Gastroesophageal sphincter (tissue), 4 donors: ENCODE data around the gene SV2B. TPM values are rescaled to one million over a fixed set of nuclear protein-coding genes. Genes with fewer than 3 reads are reported as not detected.

Experiments
- ATAC-seq: fragments of 150-250 bp; one replicate; pipeline ENCODE4 v1.9.1; 2016; ENCODE audit warnings: mild to moderate bottlenecking, moderate library complexity
- H3K27ac ChIP-seq, 4 donors: fragments of 200-600 bp; sonication (generic) in 3 of 4; 1 replicate in 3 of 4; 2 replicates in 1 of 4; pipeline ENCODE4 v1.5.1; 2016 to 2019
- H3K27me3 ChIP-seq: fragments of 200-600 bp; sonication (generic); one replicate; pipeline ENCODE4 v1.5.1; 2019
- H3K36me3 ChIP-seq, 2 donors: fragments of 200-600 bp; sonication (generic); one replicate each; pipeline ENCODE4 v1.5.1; 2019; ENCODE audit warnings: control low read depth in 1 of 2
- H3K4me1 ChIP-seq, 3 donors: fragments of 200-600 bp; sonication (generic); 1 replicate in 2 of 3; 2 replicates in 1 of 3; pipeline ENCODE4 v1.5.1; 2016 to 2019; ENCODE audit warnings: control low read depth in 2 of 3
- H3K4me3 ChIP-seq, 2 donors: fragments of 200-600 bp; sonication (generic); one replicate each; pipeline ENCODE4 v1.5.1; 2019; ENCODE audit warnings: mild to moderate bottlenecking in 1 of 2, moderate library complexity in 1 of 2
- H3K9me3 ChIP-seq, 3 donors: fragments of 200-600 bp; sonication (generic); one replicate each; pipeline ENCODE4 v1.5.1; 2017 to 2019; ENCODE audit warnings: control low read depth in 2 of 3
- EP300 ChIP-seq: sonication (generic); formaldehyde crosslinking; IDR thresholded peaks from one replicate; pipeline ENCODE4 v1.6.1; 2017; ENCODE audit warnings: antibody characterized with exemption, mild to moderate bottlenecking
- POLR2A ChIP-seq, 2 donors: fragments of 450-650 bp; IDR thresholded peaks; one replicate each; pipeline ENCODE4 v1.6.1; 2017; ENCODE audit warnings: antibody characterized with exemption in 2 of 2, mild to moderate bottlenecking in 2 of 2, moderate library complexity in 1 of 2
- POLR2AphosphoS5 ChIP-seq: sonication (generic); formaldehyde crosslinking; IDR thresholded peaks from one replicate; pipeline ENCODE4 v1.6.1; 2017; ENCODE audit warnings: antibody characterized with exemption
- WGBS, 2 donors: methylation state at CpG; one replicate each; pipeline ENCODE4 v1.1.5; 2018; ENCODE audit warnings: low coverage in 1 of 2; 5-methylcytosine and 5-hydroxymethylcytosine counted together
- total RNA-seq, 4 donors: library from RNA; depleted of rRNA; stranded (reverse); fragments of >200 nt; gene quantifications; one replicate each; pipeline ENCODE4 v1.1.0, GENCODE V29; 2016
- TF ChIP-seq, protein P1 (sequence below), 4 experiments: fragments of 200-600 bp in 2 of 4; fragments of 450-650 bp in 2 of 4; sonication (generic) in 1 of 4; IDR thresholded peaks; one replicate each; pipeline ENCODE4 v1.5.1; 2017 to 2019; ENCODE audit warnings: antibody characterized with exemption in 4 of 4, mild to moderate bottlenecking in 2 of 4, moderate library complexity in 2 of 4

Gene SV2B
- total RNA-seq, 4 donors from 2014 or later, result 0.16 to 4.1 (median 1.1) TPM

DNA sequence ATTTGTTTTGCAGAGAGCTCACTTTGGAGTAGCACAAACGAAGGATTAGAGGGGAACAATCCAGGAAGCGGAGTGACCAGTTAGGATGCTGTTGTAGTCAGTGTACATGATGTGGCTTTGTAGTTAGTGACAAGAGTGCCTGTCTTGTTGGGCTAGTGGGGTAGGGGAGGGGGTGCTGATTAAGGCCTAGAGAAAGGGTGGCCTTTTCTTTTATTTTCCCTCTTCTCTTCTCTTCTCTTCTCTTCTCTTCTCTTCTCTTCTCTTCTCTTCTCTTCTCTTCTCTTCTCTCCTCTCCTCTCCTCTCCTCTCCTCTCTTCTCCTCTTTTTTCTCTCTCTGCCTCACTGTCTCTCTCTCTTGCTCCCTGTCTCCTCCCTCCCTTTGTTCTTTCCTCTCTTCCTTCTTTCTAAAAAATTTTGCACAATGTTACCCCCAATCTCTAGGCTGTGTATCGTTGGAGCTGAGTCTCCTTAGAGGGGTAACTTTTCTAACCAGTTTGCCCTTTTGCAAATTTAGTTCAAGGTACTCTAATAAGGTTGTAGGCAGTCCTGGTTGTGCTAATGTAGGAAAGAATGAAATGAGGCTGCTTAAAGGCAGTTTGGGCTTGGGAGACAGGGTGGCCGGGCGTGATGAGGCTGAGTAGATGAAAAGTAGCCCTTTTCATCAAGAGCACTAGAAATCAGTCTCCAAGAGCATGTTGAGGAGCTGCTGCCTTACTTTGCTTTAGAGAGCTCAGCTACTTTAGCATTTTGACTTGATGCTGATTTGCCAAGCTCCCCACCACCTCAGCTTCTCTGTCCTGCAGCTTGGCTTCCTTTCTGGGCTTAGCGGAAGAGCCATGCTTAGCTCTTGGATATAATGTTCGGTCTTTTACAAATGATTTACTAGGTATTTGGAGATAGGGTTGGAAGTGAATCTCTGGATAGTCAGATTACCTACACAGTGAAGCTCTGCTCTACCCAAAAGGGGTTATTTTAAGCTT, 58.6 kb downstream of the SV2B start:
- no peak for ATAC-seq
- Histone ChIP-seq H3K27ac (no peak overlapping the region), H3K27me3 (peaks cover 29% of the 10 kb centered on the region), H3K4me1 (no peaks in the 10 kb centered on the region), H3K9me3 (no peaks in the 10 kb centered on the region), H3K36me3 (no peaks in the 10 kb centered on the region), H3K4me3 (no peak overlapping the region)
- WGBS, 2 donors, result 68 to 85% methylated on average over 3 to 7 of the region's 7 CpGs
- no peak for TF ChIP-seq EP300
- TF ChIP-seq, protein P1, sequence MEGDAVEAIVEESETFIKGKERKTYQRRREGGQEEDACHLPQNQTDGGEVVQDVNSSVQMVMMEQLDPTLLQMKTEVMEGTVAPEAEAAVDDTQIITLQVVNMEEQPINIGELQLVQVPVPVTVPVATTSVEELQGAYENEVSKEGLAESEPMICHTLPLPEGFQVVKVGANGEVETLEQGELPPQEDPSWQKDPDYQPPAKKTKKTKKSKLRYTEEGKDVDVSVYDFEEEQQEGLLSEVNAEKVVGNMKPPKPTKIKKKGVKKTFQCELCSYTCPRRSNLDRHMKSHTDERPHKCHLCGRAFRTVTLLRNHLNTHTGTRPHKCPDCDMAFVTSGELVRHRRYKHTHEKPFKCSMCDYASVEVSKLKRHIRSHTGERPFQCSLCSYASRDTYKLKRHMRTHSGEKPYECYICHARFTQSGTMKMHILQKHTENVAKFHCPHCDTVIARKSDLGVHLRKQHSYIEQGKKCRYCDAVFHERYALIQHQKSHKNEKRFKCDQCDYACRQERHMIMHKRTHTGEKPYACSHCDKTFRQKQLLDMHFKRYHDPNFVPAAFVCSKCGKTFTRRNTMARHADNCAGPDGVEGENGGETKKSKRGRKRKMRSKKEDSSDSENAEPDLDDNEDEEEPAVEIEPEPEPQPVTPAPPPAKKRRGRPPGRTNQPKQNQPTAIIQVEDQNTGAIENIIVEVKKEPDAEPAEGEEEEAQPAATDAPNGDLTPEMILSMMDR (IDR thresholded peaks at IDR 0.05), result no peak
- no peak for TF ChIP-seq POLR2AphosphoS5
- TF ChIP-seq POLR2A (IDR thresholded peaks at IDR 0.05), result no peak

DNA sequence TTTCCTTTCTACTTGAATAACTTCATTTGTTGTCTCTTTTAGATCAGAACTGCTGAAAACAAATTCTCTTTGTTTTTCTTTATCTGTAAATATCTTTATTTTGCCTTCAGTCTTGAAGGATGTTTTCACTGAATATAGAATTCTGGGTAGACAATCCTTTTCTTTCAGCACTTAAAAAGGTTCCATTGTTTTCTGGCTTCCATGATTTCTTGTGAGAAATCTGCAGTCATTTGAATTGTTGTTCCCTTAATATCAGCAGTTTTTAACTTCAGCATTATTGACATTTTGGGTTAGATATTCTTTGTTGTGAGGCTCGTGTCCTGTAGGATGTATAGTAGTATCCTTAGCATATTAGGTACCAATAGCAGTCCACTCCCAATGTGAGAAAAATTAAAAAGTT, 65.8 kb downstream of the SV2B start:
- H3K36me3 ChIP-seq, result no peaks in the 10 kb centered on the region

DNA sequence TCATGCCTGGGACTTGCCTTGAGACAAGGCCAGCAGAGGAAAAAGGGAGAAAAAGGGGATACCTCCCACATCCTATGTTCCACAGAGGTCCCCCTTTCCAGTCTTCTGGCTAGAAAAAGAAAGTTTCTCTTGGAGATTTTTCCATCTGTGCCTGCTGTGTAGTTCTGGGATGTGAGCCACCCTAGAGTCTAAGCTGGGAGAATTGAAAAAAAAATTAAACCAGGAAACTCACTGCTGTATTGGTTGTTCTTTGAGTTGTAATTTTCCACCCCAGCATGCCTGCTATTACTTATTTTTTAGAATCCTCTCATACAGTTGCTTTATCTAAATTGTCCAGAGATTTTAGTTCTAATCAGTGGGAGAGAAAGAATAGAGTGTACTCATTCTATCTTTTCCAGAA, 68.4 kb downstream of the SV2B start:
- TF ChIP-seq, protein P1 (IDR thresholded peaks at IDR 0.05), result no peak
- TF ChIP-seq POLR2AphosphoS5 (no peak), POLR2A (IDR thresholded peaks at IDR 0.05) (no peak), EP300 (no peak)
- H3K4me3 ChIP-seq, result no peak overlapping the region
- H3K27me3 ChIP-seq, result peaks cover 11% of the 10 kb centered on the region
- H3K27ac ChIP-seq, result no peak overlapping the region
- no peak for ATAC-seq
- no peaks in the 10 kb centered on the region for H3K4me1 ChIP-seq
- no peaks in the 10 kb centered on the region for H3K36me3 ChIP-seq
- H3K9me3 ChIP-seq, result peaks cover 0 to 43% (median 0%) of the 10 kb centered on the region in 3 donors

More for the DNA sequence above, 65.8 kb downstream of the SV2B start:
- Histone ChIP-seq H3K27ac (no peak overlapping the region), H3K27me3 (peaks cover under 1% of the 10 kb centered on the region), H3K4me1 (no peaks in the 10 kb centered on the region), H3K4me3 (no peak overlapping the region), H3K9me3 (peaks cover 0 to 43% (median 0%) of the 10 kb centered on the region in 3 donors)
- TF ChIP-seq POLR2AphosphoS5 (no peak), EP300 (no peak), POLR2A (IDR thresholded peaks at IDR 0.05) (no peak)
- TF ChIP-seq, protein P1 (IDR thresholded peaks at IDR 0.05), result no peak
- ATAC-seq, result no peak
- 67 to 100% methylated on average over 1 of the region's 1 CpG for WGBS, 2 donors

DNA sequence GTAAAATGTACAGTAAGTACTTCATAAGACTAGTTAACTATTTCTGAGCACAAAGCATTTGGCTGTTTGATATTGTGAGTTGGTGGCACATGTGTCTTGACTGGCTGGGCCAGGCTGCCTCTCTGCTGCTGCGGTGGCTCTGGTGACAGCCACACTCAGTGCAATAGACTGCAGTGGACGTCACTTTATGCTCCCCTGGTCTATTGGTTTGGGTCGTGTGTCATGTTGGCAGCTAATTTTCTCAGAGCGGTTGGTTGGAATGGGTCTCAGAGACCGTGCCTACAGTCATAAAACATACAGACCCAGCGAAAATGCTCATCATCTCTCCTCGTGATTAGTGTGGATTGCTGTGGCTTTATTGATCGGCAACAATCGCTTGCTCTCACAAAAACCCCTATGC, 71.3 kb downstream of the SV2B start:
- Histone ChIP-seq H3K9me3 (peaks cover 0 to 21% (median 0%) of the 10 kb centered on the region in 3 donors), H3K4me1 (no peaks in the 10 kb centered on the region), H3K27ac (no peak overlapping the region), H3K4me3 (no peak overlapping the region), H3K36me3 (no peaks in the 10 kb centered on the region), H3K27me3 (peaks cover 11% of the 10 kb centered on the region)
- TF ChIP-seq, protein P1 (IDR thresholded peaks at IDR 0.05), result no peak
- no peak for TF ChIP-seq EP300
- no peak for TF ChIP-seq POLR2A (IDR thresholded peaks at IDR 0.05)
- TF ChIP-seq POLR2AphosphoS5, result no peak
- no peak for ATAC-seq
- WGBS, 2 donors, result 50 to 70% methylated on average over 2 to 7 of the region's 9 CpGs

DNA sequence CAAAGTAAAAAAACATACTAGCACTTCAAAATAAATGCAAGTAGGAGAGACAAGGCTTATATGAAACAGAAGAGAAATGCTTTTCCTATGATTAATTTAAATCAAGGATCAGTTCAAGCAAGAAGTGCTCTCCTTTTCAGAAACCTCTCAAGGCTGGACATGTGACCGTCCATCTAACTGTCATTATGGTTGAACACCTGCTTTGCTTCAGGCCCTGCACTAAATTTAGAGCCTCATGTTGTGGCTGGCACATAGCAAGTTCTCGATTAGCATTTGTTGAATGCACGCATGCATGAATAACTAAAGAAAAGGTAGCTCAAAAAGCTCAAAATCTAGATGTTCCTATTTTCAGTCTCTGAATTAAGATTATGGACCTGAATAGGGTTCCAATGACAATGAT, 82.0 kb downstream of the SV2B start:
- Histone ChIP-seq H3K4me1 (no peaks in the 10 kb centered on the region), H3K4me3 (no peak overlapping the region), H3K27me3 (peaks cover 16% of the 10 kb centered on the region), H3K36me3 (no peaks in the 10 kb centered on the region), H3K27ac (no peak overlapping the region), H3K9me3 (no peaks in the 10 kb centered on the region)
- ATAC-seq, result no peak
- WGBS, 2 donors, result 66 to 85% methylated on average over 3 of the region's 3 CpGs
- TF ChIP-seq, protein P1 (IDR thresholded peaks at IDR 0.05), result no peak
- TF ChIP-seq POLR2A (IDR thresholded peaks at IDR 0.05), result no peak
- no peak for TF ChIP-seq EP300
- TF ChIP-seq POLR2AphosphoS5, result no peak
